A549 (cell line): ENCODE measurements around the gene RPS21. TPM values are rescaled to one million over a fixed set of nuclear protein-coding genes. Genes with fewer than 3 reads are reported as not detected.

ENCODE experiments used
- ATAC-seq, 2 experiments: fragments of 200-7000 bp in 1 of 2; fragments of >200 bp in 1 of 2; cut with Nextera tagmentation in 1 of 2; cut with Tn5 transposase in 1 of 2; 3 replicates each; pipeline versions ENCODE4 v1.8.0 to v1.9.1; 2018 to 2020; ENCODE audit warnings: mild to moderate bottlenecking in 1 of 2, moderate library complexity in 1 of 2
- CTCF ChIA-PET: fragments of 300-600 bp; sonication (Branson Sonifier 250); formaldehyde crosslinking; extraction: SDS; loops from one replicate; lab custom pipeline; 2021; ENCODE audit warnings: antibody characterized with exemption, inconsistent platforms; lab: Yijun Ruan, JAX
- POLR2A ChIA-PET: fragments of 350-600 bp; formaldehyde crosslinking; extraction: SDS; loops from one replicate; lab custom pipeline; 2021; ENCODE audit warnings: antibody characterized with exemption, inconsistent platforms; lab: Yijun Ruan, JAX
- DNase-seq, 2 experiments: peaks; one replicate each; pipeline versions ENCODE4 v3.0.0 to v3.0.0-alpha.2; 2011 to 2016; ENCODE audit warnings: low read depth in 1 of 2, low spot score in 1 of 2
- FAIRE-seq: peaks from 2 replicates; lab custom pipeline; 2011; peaks lifted over from hg19 to GRCh38; lab: Jason Lieb, UNC
- H3K27ac ChIP-seq, 2 experiments: fragments of >200 bp; sonication (Bioruptor Twin); formaldehyde crosslinking; 3 replicates each; pipeline ENCODE4 v1.5.1; 2016 to 2017
- H3K4me1 ChIP-seq: fragments of >200 bp; sonication (Bioruptor Twin); formaldehyde crosslinking; 3 replicates; pipeline ENCODE4 v1.6.1; 2016
- H3K4me2 ChIP-seq: fragments of >200 bp; sonication (Bioruptor Twin); formaldehyde crosslinking; 3 replicates; pipeline ENCODE4 v1.6.1; 2016
- H3K4me3 ChIP-seq: fragments of >200 bp; sonication (Bioruptor Twin); formaldehyde crosslinking; 3 replicates; pipeline ENCODE4 v1.5.1; 2016
- H3K9me3 ChIP-seq: fragments of >200 bp; sonication (Bioruptor Twin); formaldehyde crosslinking; 3 replicates; pipeline ENCODE4 v1.6.1; 2016
- CHD2 ChIP-seq: fragments of 150-350 bp; IDR thresholded peaks from 2 replicates; pipeline ENCODE4 v1.6.1; 2014; ENCODE audit warnings: low read length; ENCODE audit not compliant: partially characterized antibody
- EHF ChIP-seq: fragments of 250-450 bp; sonication (Bioruptor Pico); IDR thresholded peaks from 2 replicates; pipeline ENCODE4 v1.5.0; 2020; ENCODE audit warnings: mild to moderate bottlenecking
- ELK1 ChIP-seq: fragments of 150-350 bp; IDR thresholded peaks from 2 replicates; pipeline ENCODE4 v1.6.1; 2014; ENCODE audit warnings: low read depth, mild to moderate bottlenecking, low read length
- EP300 ChIP-seq, 2 experiments: fragments of >200 bp; sonication (Bioruptor Twin); formaldehyde crosslinking; IDR thresholded peaks; 2 replicates in 1 of 2; 3 replicates in 1 of 2; pipeline ENCODE4 v1.6.1; 2016 to 2017
- ESRRA ChIP-seq: fragments of 150-350 bp; IDR thresholded peaks from 2 replicates; pipeline ENCODE4 v1.6.1; 2014; ENCODE audit warnings: mild to moderate bottlenecking, low read length, borderline replicate concordance
- FOSB ChIP-seq: fragments of 250-450 bp; sonication (Bioruptor Pico); IDR thresholded peaks from 2 replicates; pipeline ENCODE4 v1.5.0; 2020; ENCODE audit warnings: mild to moderate bottlenecking, moderate library complexity
- FOSL2 ChIP-seq, 2 experiments: fragments of 450-650 bp in 1 of 2; fragments of >200 bp in 1 of 2; sonication (Bioruptor Twin) in 1 of 2; formaldehyde crosslinking; IDR thresholded peaks; 2 replicates each; pipeline versions ENCODE4 v1.5.0 to v1.6.1; 2016 to 2020; ENCODE audit warnings: mild to moderate bottlenecking in 1 of 2, moderate library complexity in 1 of 2
- GATA3 ChIP-seq: IDR thresholded peaks from 2 replicates; pipeline ENCODE4 v1.6.1; 2012; ENCODE audit warnings: borderline replicate concordance
- HES2 ChIP-seq: fragments of >200 bp; sonication (Bioruptor Twin); formaldehyde crosslinking; IDR thresholded peaks from 2 replicates; pipeline ENCODE4 v1.6.1; 2016
- HMGXB4 ChIP-seq: fragments of 250-450 bp; sonication (Bioruptor Pico); IDR thresholded peaks from 2 replicates; pipeline ENCODE4 v1.5.0; 2021; ENCODE audit warnings: mild to moderate bottlenecking, moderate library complexity, borderline replicate concordance
- HOXB13 ChIP-seq: fragments of 250-450 bp; sonication (Bioruptor Pico); IDR thresholded peaks from 2 replicates; pipeline ENCODE4 v1.5.0; 2020; ENCODE audit warnings: low read depth, mild to moderate bottlenecking, moderate library complexity
- JUNB ChIP-seq: fragments of >200 bp; sonication (Bioruptor Twin); formaldehyde crosslinking; IDR thresholded peaks from 2 replicates; pipeline ENCODE4 v1.6.1; 2016
- KDM5A ChIP-seq: fragments of 200-600 bp; sonication (generic); IDR thresholded peaks from 2 replicates; pipeline ENCODE4 v1.6.1; 2016; ENCODE audit warnings: antibody characterized with exemption, mild to moderate bottlenecking
- MAFK ChIP-seq: fragments of 450-650 bp; IDR thresholded peaks from 2 replicates; pipeline ENCODE4 v1.6.1; 2014; ENCODE audit not compliant: partially characterized antibody
- NFE2L2 ChIP-seq: fragments of 150-350 bp; conservative IDR thresholded peaks from 2 replicates; pipeline ENCODE4 v1.6.1; 2014; ENCODE audit warnings: low read length
- NPAS2 ChIP-seq: fragments of 250-450 bp; sonication (Bioruptor Pico); IDR thresholded peaks from 2 replicates; pipeline ENCODE4 v1.8.0; 2022; ENCODE audit warnings: mild to moderate bottlenecking, moderate library complexity, borderline replicate concordance
- POLR2A ChIP-seq: IDR thresholded peaks from 2 replicates; pipeline ENCODE4 v1.6.1; 2012; ENCODE audit warnings: mild to moderate bottlenecking, low read length
- POLR2AphosphoS2 ChIP-seq: conservative IDR thresholded peaks from 2 replicates; pipeline ENCODE4 v1.6.1; 2012; ENCODE audit warnings: low read length, improper control_type of control experiment, inconsistent platforms
- RAD21 ChIP-seq, 2 experiments: fragments of >200 bp in 1 of 2; sonication (Bioruptor Twin) in 1 of 2; formaldehyde crosslinking in 1 of 2; IDR thresholded peaks in 1 of 2; conservative IDR thresholded peaks in 1 of 2; 2 replicates in 1 of 2; 3 replicates in 1 of 2; pipeline ENCODE4 v1.6.1; 2012 to 2018; ENCODE audit warnings: inconsistent platforms in 1 of 2
- RARB ChIP-seq: fragments of 250-450 bp; sonication (Bioruptor Pico); IDR thresholded peaks from 2 replicates; pipeline ENCODE4 v1.8.0; 2021; ENCODE audit warnings: mild to moderate bottlenecking, moderate library complexity
- RFX5 ChIP-seq: fragments of 450-650 bp; IDR thresholded peaks from 2 replicates; pipeline ENCODE4 v1.7.1; 2014; ENCODE audit warnings: antibody characterized with exemption, mild to moderate bottlenecking, moderate library complexity
- SREBF2 ChIP-seq: fragments of 450-650 bp; IDR thresholded peaks from 2 replicates; pipeline ENCODE4 v1.6.1; 2014; ENCODE audit warnings: mild to moderate bottlenecking, moderate library complexity
- TFCP2L1 ChIP-seq: fragments of 250-450 bp; sonication (Bioruptor Pico); IDR thresholded peaks from 2 replicates; pipeline ENCODE4 v1.5.0; 2021; ENCODE audit warnings: mild to moderate bottlenecking
- TP53 ChIP-seq: fragments of 250-450 bp; sonication (Bioruptor Pico); IDR thresholded peaks from 2 replicates; pipeline ENCODE4 v1.5.0; 2021; ENCODE audit warnings: mild to moderate bottlenecking, moderate library complexity
- WGBS: methylation state at CpG from one replicate; pipeline ENCODE4 v1.1.6; 2017; ENCODE audit errors: missing lambda C conversion rate; 5-methylcytosine and 5-hydroxymethylcytosine counted together
- polyA plus RNA-seq, 4 experiments: library from polyadenylated mRNA; depleted of rRNA in 3 of 4; stranded (reverse); fragments of >200 nt; fragmentation: RNase III in 1 of 4; extraction: RNeasy Plus Mini Kit Qiagen cat#74134 plus additional on column Dnase treatment in 1 of 4; gene quantifications; 2 replicates in 3 of 4; 3 replicates in 1 of 4; pipeline ENCODE4 v1.2.3, GENCODE V29; 2011 to 2017

The RPS21 gene
- polyA plus RNA-seq, 2 of the 4 experiments (the other 2 are of a cell fraction) = 2,862 to 4,026 TPM

- WGBS = 87% methylated on average over 10 of the region's 10 CpGs
- ChIA-PET CTCF (interaction anchor here (0.9 to 2.8 kb wide), 4 partner anchors 16 to 40 kb away, joined by 3 to 12 read pairs (median 4); no protein-coding TSS in a partner anchor), POLR2A (no interaction called here)
- TF ChIP-seq HES2 = no peak
- no peak for TF ChIP-seq FOSL2 (IDR thresholded peaks at IDR 0.05)
- TF ChIP-seq FOSL2 (CRISPR knock-in tag; IDR thresholded peaks at IDR 0.05) = no peak
- no peak for TF ChIP-seq EP300 (IDR thresholded peaks at IDR 0.05)
- TF ChIP-seq MAFK = no peak
- no peak overlapping the region for H3K4me3 ChIP-seq
- peaks cover 2% of the 10 kb centered on the region for H3K4me1 ChIP-seq
- FAIRE-seq (no peak), DNase-seq (no peak), ATAC-seq (no peak)
- peaks cover 23% of the 10 kb centered on the region for H3K9me3 ChIP-seq
- no peak overlapping the region for H3K27ac ChIP-seq
- H3K4me2 ChIP-seq = no peak overlapping the region
These were observed 42.1 kb upstream of the RPS21 start for GRCh38 chr20:62344782-62345181.

- no peak overlapping the region for H3K4me3 ChIP-seq
- no peak for TF ChIP-seq EHF (CRISPR knock-in tag)
- peak; percentile 78; the same call in 1 of the 2 replicates for TF ChIP-seq POLR2AphosphoS2
- CTCF ChIA-PET = interaction anchor here (0.8 to 2.7 kb wide), 4 partner anchors 19 to 44 kb away, joined by 3 to 9 read pairs (median 3); no protein-coding TSS in a partner anchor
- FAIRE-seq = no peak
- DNase-seq = no peak
- POLR2A ChIA-PET = no interaction called here
- H3K27ac ChIP-seq = peak overlapping the region in 1 of 2 experiments; percentile 62; a peak in 3 of 6 replicates
- peaks cover 23% of the 10 kb centered on the region for H3K9me3 ChIP-seq
- ATAC-seq = no peak
- WGBS = 82% methylated on average over 11 of the region's 25 CpGs
- no peak overlapping the region for H3K4me2 ChIP-seq
- peaks cover 12% of the 10 kb centered on the region for H3K4me1 ChIP-seq
These were observed 41.1 kb upstream of the RPS21 start for GRCh38 chr20:62345681-62346370.

- ATAC-seq (no peak), FAIRE-seq (no peak), DNase-seq (no peak)
- peak overlapping the region in 1 of 2 experiments; percentile 62; a peak in 3 of 6 replicates for H3K27ac ChIP-seq
- peaks cover 20% of the 10 kb centered on the region for H3K4me1 ChIP-seq
- H3K9me3 ChIP-seq = peaks cover 23% of the 10 kb centered on the region
- no peak overlapping the region; the same call in 2 of the 3 replicates for H3K4me3 ChIP-seq
- 95% methylated on average over 31 of the region's 34 CpGs for WGBS
- TF ChIP-seq HOXB13 (CRISPR knock-in tag) (no peak), ESRRA (no peak), SREBF2 (no peak), HES2 (no peak), CHD2 (no peak), KDM5A (no peak), POLR2A (no peak), TP53 (no peak), ELK1 (no peak), JUNB (no peak), NPAS2 (CRISPR knock-in tag) (no peak), TFCP2L1 (CRISPR knock-in tag) (no peak), FOSB (CRISPR knock-in tag) (no peak), MAFK (no peak), RAD21 (conservative IDR thresholded peaks at IDR 0.05 in 1 of 2, IDR thresholded peaks at IDR 0.05 in 1 of 2) (no peak), RARB (CRISPR knock-in tag) (no peak), NFE2L2 (no peak), HMGXB4 (CRISPR knock-in tag) (no peak), RFX5 (no peak), GATA3 (no peak)
- CTCF ChIA-PET = interaction anchor here (0.8 to 2.7 kb wide), 4 partner anchors 18 to 44 kb away, joined by 3 to 9 read pairs (median 3); no protein-coding TSS in a partner anchor
- H3K4me2 ChIP-seq = no peak overlapping the region
- POLR2A ChIA-PET = no interaction called here
These were observed 40.3 kb upstream of the RPS21 start for GRCh38 chr20:62346398-62347150.
